Measurements from ENCODE around the gene CBX6. TPM values are rescaled to one million over a fixed set of nuclear protein-coding genes. Genes with fewer than 3 reads are reported as not detected.

CBX6 gene
- total and polyA plus RNA-seq, 4 experiments from 2014 or later: 4.1 to 88.0 (median 48.0) TPM

- Mint-ChIP-seq H3K9me3 (peaks cover 0 to 4% (median 0%) of the 10 kb centered on the region in 8 donors), H3K27me3 (no peaks in the 10 kb centered on the region), H3K27ac (no peak overlapping the region), H3K4me1 (no peaks in the 10 kb centered on the region), H3K4me3 (no peak overlapping the region), H3K36me3 (peaks cover 1 to 10% of the 10 kb centered on the region in 2 donors)
- CTCF ChIA-PET (ENCODE audit: partially characterized antibody): no interaction called here
- H3K9me3 ChIP-seq (ENCODE audit: control insufficient read depth in 1 of 2, low read length in 2 of 2): no peaks in the 10 kb centered on the region
- no peak overlapping the region for H3K27ac ChIP-seq (ENCODE audit: low read depth, low read length)
- H3K27me3 ChIP-seq (ENCODE audit: insufficient read depth, low read length): no peaks in the 10 kb centered on the region
- intact Hi-C loops (cut with micrococcal nuclease): no loop called here
- no peak for DNase-seq
- no peak overlapping the region for H3K4me3 ChIP-seq (ENCODE audit: low read length in 2 of 2)
- no peaks in the 10 kb centered on the region for H3K4me1 ChIP-seq (ENCODE audit: insufficient read depth, low read length)
- POLR2A ChIA-PET (ENCODE audit: partially characterized antibody): no interaction called here
- H3K36me3 ChIP-seq (ENCODE audit: insufficient read depth, low read length): no peaks in the 10 kb centered on the region
Observed at GRCh38 chr22:38823637-38824036, 48.4 kb downstream of the CBX6 start.

GRCh38 chr22:38823076-38823475 is 48.9 kb downstream of the CBX6 start:
- CTCF ChIA-PET (ENCODE audit: partially characterized antibody): no interaction called here
- intact Hi-C loops (cut with micrococcal nuclease): no loop called here
- Histone ChIP-seq H3K9me3 (ENCODE audit: control insufficient read depth in 1 of 2, low read length in 2 of 2) (no peaks in the 10 kb centered on the region), H3K4me3 (ENCODE audit: low read length in 2 of 2) (no peak overlapping the region), H3K4me1 (ENCODE audit: insufficient read depth, low read length) (no peaks in the 10 kb centered on the region), H3K27me3 (ENCODE audit: insufficient read depth, low read length) (no peaks in the 10 kb centered on the region), H3K27ac (ENCODE audit: low read depth, low read length) (no peak overlapping the region), H3K36me3 (ENCODE audit: insufficient read depth, low read length) (no peaks in the 10 kb centered on the region)
- Mint-ChIP-seq H3K9me3 (peaks cover 0 to 4% (median 0%) of the 10 kb centered on the region in 8 donors), H3K4me3 (peak overlapping the region in 1 of 8 donors; percentile 26), H3K27me3 (peaks cover 0 to 2% of the 10 kb centered on the region in 2 donors), H3K4me1 (no peaks in the 10 kb centered on the region), H3K36me3 (peaks cover 1 to 10% of the 10 kb centered on the region in 2 donors), H3K27ac (no peak overlapping the region)
- POLR2A ChIA-PET (ENCODE audit: partially characterized antibody): no interaction called here
- DNase-seq: no peak

- Mint-ChIP-seq H3K9me3 (peaks cover 0 to 4% (median 0%) of the 10 kb centered on the region in 8 donors), H3K4me3 (no peak overlapping the region), H3K27me3 (peaks cover 0 to 2% of the 10 kb centered on the region in 2 donors), H3K36me3 (peaks cover 1 to 6% of the 10 kb centered on the region in 2 donors), H3K4me1 (no peaks in the 10 kb centered on the region), H3K27ac (no peak overlapping the region)
- Histone ChIP-seq H3K4me3 (ENCODE audit: low read length in 2 of 2) (no peak overlapping the region), H3K4me1 (ENCODE audit: insufficient read depth, low read length) (no peaks in the 10 kb centered on the region), H3K27ac (ENCODE audit: low read depth, low read length) (no peak overlapping the region), H3K36me3 (ENCODE audit: insufficient read depth, low read length) (no peaks in the 10 kb centered on the region), H3K9me3 (ENCODE audit: control insufficient read depth in 1 of 2, low read length in 2 of 2) (no peaks in the 10 kb centered on the region), H3K27me3 (ENCODE audit: insufficient read depth, low read length) (no peaks in the 10 kb centered on the region)
- POLR2A ChIA-PET (ENCODE audit: partially characterized antibody): interaction anchor here (1.1 kb wide), 1 partner anchor 10 kb away, joined by 4 read pairs; no protein-coding TSS in a partner anchor
- intact Hi-C loops (cut with micrococcal nuclease): no loop called here
- no peak for DNase-seq
- CTCF ChIA-PET (ENCODE audit: partially characterized antibody): interaction anchor here (1.6 kb wide), 1 partner anchor 50 kb away, joined by 5 read pairs; no protein-coding TSS in a partner anchor
Observed at GRCh38 chr22:38820020-38820419, 52.0 kb downstream of the CBX6 start.

GRCh38 chr22:38819387-38819940 is 52.6 kb downstream of the CBX6 start:
- Mint-ChIP-seq H3K9me3 (peaks cover 0 to 3% (median 0%) of the 10 kb centered on the region in 8 donors), H3K4me1 (no peaks in the 10 kb centered on the region), H3K4me3 (no peak overlapping the region), H3K36me3 (peaks cover 1 to 3% of the 10 kb centered on the region in 2 donors), H3K27ac (no peak overlapping the region), H3K27me3 (peaks cover 0 to 2% of the 10 kb centered on the region in 2 donors)
- ChIA-PET POLR2A (ENCODE audit: partially characterized antibody) (no interaction called here), CTCF (ENCODE audit: partially characterized antibody) (interaction anchor here (0.5 to 1.6 kb wide), 2 partner anchors 50 to 524 kb away, joined by 3 to 5 read pairs; no protein-coding TSS in a partner anchor)
- Histone ChIP-seq H3K27ac (ENCODE audit: low read depth, low read length) (no peak overlapping the region), H3K9me3 (ENCODE audit: control insufficient read depth in 1 of 2, low read length in 2 of 2) (no peaks in the 10 kb centered on the region), H3K4me1 (ENCODE audit: insufficient read depth, low read length) (no peaks in the 10 kb centered on the region), H3K27me3 (ENCODE audit: insufficient read depth, low read length) (no peaks in the 10 kb centered on the region), H3K36me3 (ENCODE audit: insufficient read depth, low read length) (no peaks in the 10 kb centered on the region), H3K4me3 (ENCODE audit: low read length in 2 of 2) (no peak overlapping the region)
- DNase-seq: no peak
- intact Hi-C loops (cut with micrococcal nuclease): no loop called here

GRCh38 chr22:38817196-38817595 is 54.8 kb downstream of the CBX6 start:
- Histone ChIP-seq H3K27ac (ENCODE audit: low read depth, low read length) (no peak overlapping the region), H3K9me3 (ENCODE audit: control insufficient read depth in 1 of 2, low read length in 2 of 2) (no peaks in the 10 kb centered on the region), H3K4me1 (ENCODE audit: insufficient read depth, low read length) (no peaks in the 10 kb centered on the region), H3K36me3 (ENCODE audit: insufficient read depth, low read length) (no peaks in the 10 kb centered on the region), H3K27me3 (ENCODE audit: insufficient read depth, low read length) (no peaks in the 10 kb centered on the region), H3K4me3 (ENCODE audit: low read length in 2 of 2) (no peak overlapping the region)
- intact Hi-C loops (cut with micrococcal nuclease): no loop called here
- DNase-seq: no peak
- Mint-ChIP-seq H3K36me3 (peaks cover 1 to 6% of the 10 kb centered on the region in 2 donors), H3K4me1 (no peaks in the 10 kb centered on the region), H3K9me3 (no peaks in the 10 kb centered on the region), H3K27ac (no peak overlapping the region), H3K27me3 (peaks cover 2 to 8% of the 10 kb centered on the region in 2 donors), H3K4me3 (no peak overlapping the region)
- ChIA-PET CTCF (ENCODE audit: partially characterized antibody) (interaction anchor here (0.9 kb wide), 1 partner anchor 15 kb away, joined by 4 read pairs; no protein-coding TSS in a partner anchor), POLR2A (ENCODE audit: partially characterized antibody) (interaction anchor here (0.6 kb wide), 1 partner anchor 62 kb away, joined by 4 read pairs; no protein-coding TSS in a partner anchor)

GRCh38 chr22:38815842-38816241 is 56.2 kb downstream of the CBX6 start:
- H3K4me3 Mint-ChIP-seq: no peak overlapping the region
- peaks cover 0 to 10% of the 10 kb centered on the region in 2 donors for H3K36me3 Mint-ChIP-seq
- H3K4me1 ChIP-seq (ENCODE audit: insufficient read depth, low read length): no peaks in the 10 kb centered on the region
- H3K27me3 Mint-ChIP-seq: peaks cover 6 to 9% of the 10 kb centered on the region in 2 donors
- no peak overlapping the region for H3K4me3 ChIP-seq (ENCODE audit: low read length in 2 of 2)
- H3K9me3 Mint-ChIP-seq: peaks cover 0 to 2% (median 0%) of the 10 kb centered on the region in 8 donors
- H3K27me3 ChIP-seq (ENCODE audit: insufficient read depth, low read length): no peaks in the 10 kb centered on the region
- POLR2A ChIA-PET (ENCODE audit: partially characterized antibody): no interaction called here
- no peak overlapping the region for H3K27ac ChIP-seq (ENCODE audit: low read depth, low read length)
- CTCF ChIA-PET (ENCODE audit: partially characterized antibody): no interaction called here
- no peaks in the 10 kb centered on the region for H3K9me3 ChIP-seq (ENCODE audit: control insufficient read depth in 1 of 2, low read length in 2 of 2)
- DNase-seq: no peak
- H3K4me1 Mint-ChIP-seq: no peaks in the 10 kb centered on the region
- no peaks in the 10 kb centered on the region for H3K36me3 ChIP-seq (ENCODE audit: insufficient read depth, low read length)
- intact Hi-C loops (cut with micrococcal nuclease): no loop called here
- H3K27ac Mint-ChIP-seq: no peak overlapping the region

Data from CD4-positive, alpha-beta memory T cell (primary cell).